ENCODE data around the gene CHID1. TPM values are rescaled to one million over a fixed set of nuclear protein-coding genes. Genes with fewer than 3 reads are reported as not detected.

Gene CHID1
- total RNA-seq, 1 donor from 2014 or later = 74.6 TPM

DNA sequence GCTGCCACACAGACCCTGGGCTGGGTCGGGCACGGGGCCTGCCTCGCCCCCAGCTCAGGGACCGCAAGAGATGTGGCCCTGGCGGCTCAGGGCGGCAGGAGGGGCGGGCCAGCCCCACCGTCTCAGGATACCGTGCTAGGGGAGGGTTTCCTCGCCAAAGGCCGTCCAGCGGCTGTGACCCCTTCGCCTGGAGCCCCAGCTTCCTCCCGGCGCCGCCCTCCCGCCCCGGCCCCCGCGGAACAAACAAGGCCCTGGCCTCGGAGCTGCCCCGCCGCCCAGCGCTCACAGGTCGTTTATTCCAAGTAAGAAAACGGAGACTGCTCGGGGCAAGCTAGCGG, 14.5 kb upstream of the CHID1 start:
- Histone ChIP-seq H3K9ac (ENCODE audit: low read length) (no peak overlapping the region), H3K4me1 (ENCODE audit: insufficient read depth, low read length) (no peaks in the 10 kb centered on the region), H3K79me2 (ENCODE audit: insufficient read depth, low read length) (peaks cover 39% of the 10 kb centered on the region), H3K27me3 (ENCODE audit: insufficient read depth, low read length) (no peaks in the 10 kb centered on the region), H3K4me2 (ENCODE audit: low read length) (peak overlapping the region; percentile 50), H3K9me3 (ENCODE audit: insufficient read depth, low read depth, low read length) (no peaks in the 10 kb centered on the region), H2AFZ (ENCODE audit: low read depth, low read length) (no peak overlapping the region), H3K36me3 (ENCODE audit: insufficient read depth, low read length) (peaks cover 3% of the 10 kb centered on the region), H4K20me1 (ENCODE audit: insufficient read depth, low read length) (peaks cover 38% of the 10 kb centered on the region), H3K4me3 (ENCODE audit: insufficient read depth, low read depth, low read length) (no peak overlapping the region), H3K27ac (ENCODE audit: low read depth, low read length) (no peak overlapping the region)
- H3K4me3 Mint-ChIP-seq (ENCODE audit: unreplicated experiment) = no peak overlapping the region
- DNase-seq (ENCODE audit: low read depth) = no peak
- no peaks in the 10 kb centered on the region for H3K9me3 Mint-ChIP-seq (ENCODE audit: unreplicated experiment)
- no peak for TF ChIP-seq EZH2 (IDR thresholded peaks at IDR 0.05; ENCODE audit: insufficient read depth, low read length)
- TF ChIP-seq, protein P1, sequence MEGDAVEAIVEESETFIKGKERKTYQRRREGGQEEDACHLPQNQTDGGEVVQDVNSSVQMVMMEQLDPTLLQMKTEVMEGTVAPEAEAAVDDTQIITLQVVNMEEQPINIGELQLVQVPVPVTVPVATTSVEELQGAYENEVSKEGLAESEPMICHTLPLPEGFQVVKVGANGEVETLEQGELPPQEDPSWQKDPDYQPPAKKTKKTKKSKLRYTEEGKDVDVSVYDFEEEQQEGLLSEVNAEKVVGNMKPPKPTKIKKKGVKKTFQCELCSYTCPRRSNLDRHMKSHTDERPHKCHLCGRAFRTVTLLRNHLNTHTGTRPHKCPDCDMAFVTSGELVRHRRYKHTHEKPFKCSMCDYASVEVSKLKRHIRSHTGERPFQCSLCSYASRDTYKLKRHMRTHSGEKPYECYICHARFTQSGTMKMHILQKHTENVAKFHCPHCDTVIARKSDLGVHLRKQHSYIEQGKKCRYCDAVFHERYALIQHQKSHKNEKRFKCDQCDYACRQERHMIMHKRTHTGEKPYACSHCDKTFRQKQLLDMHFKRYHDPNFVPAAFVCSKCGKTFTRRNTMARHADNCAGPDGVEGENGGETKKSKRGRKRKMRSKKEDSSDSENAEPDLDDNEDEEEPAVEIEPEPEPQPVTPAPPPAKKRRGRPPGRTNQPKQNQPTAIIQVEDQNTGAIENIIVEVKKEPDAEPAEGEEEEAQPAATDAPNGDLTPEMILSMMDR (IDR thresholded peaks at IDR 0.05; ENCODE audit: insufficient read depth, low read depth, low read length) = no peak
- H3K27me3 Mint-ChIP-seq (ENCODE audit: low read depth, unreplicated experiment) = no peaks in the 10 kb centered on the region
- no peak overlapping the region for H3K27ac Mint-ChIP-seq (ENCODE audit: unreplicated experiment)
- H3K36me3 Mint-ChIP-seq (ENCODE audit: low read depth, unreplicated experiment) = peaks cover 2% of the 10 kb centered on the region
- H3K4me1 Mint-ChIP-seq (ENCODE audit: low read depth, unreplicated experiment) = peaks cover 7% of the 10 kb centered on the region
- no peak for FAIRE-seq

DNA sequence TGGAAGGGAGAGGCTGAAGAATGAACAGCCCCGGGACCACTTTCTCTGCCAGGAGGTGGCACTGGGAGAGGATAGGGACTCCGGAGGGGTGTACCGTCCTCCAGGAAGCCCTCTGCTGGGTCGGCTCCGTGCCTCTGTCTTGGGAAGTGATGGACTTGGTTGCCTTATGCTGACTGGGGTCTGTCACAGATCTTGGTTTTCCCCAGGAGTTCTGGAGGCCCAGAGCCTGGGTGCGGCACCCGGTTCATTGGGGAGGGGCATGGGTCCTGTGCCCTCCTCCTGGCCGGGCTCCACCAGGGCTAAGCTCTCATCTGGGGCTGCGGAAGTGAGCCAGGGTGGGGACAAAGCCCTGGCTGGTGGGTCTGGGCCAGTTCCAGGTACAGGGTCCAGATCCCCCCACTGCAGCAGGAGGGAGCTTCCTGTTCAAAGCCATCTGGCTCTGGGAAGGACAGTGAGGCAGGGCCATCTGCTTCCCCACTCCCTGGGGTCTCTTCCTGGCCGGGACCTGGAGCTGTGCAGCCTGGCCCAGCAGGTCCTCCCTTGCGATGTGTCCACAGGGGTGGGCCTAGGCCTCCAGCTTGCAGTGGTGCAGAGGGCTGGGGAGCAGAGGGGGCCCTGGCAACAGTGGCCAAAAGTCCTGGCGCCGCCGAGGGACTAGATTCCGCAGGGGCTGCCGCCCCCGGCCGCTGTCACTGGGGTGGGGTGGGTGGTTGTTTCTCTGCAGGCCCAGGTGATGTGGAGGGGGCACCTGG, 14.0 kb upstream of the CHID1 start:
- no peak overlapping the region for H3K27ac ChIP-seq (ENCODE audit: low read depth, low read length)
- Mint-ChIP-seq H3K27ac (ENCODE audit: unreplicated experiment) (no peak overlapping the region), H3K4me1 (ENCODE audit: low read depth, unreplicated experiment) (peaks cover 7% of the 10 kb centered on the region), H3K27me3 (ENCODE audit: low read depth, unreplicated experiment) (no peaks in the 10 kb centered on the region), H3K9me3 (ENCODE audit: unreplicated experiment) (no peaks in the 10 kb centered on the region), H3K36me3 (ENCODE audit: low read depth, unreplicated experiment) (peaks cover 2% of the 10 kb centered on the region), H3K4me3 (ENCODE audit: unreplicated experiment) (no peak overlapping the region)
- no peak overlapping the region for H3K4me2 ChIP-seq (ENCODE audit: low read length)
- H3K4me3 ChIP-seq (ENCODE audit: insufficient read depth, low read depth, low read length) = no peak overlapping the region
- peaks cover 3% of the 10 kb centered on the region for H3K36me3 ChIP-seq (ENCODE audit: insufficient read depth, low read length)
- DNase-seq (ENCODE audit: low read depth) = no peak
- H3K4me1 ChIP-seq (ENCODE audit: insufficient read depth, low read length) = no peaks in the 10 kb centered on the region
- H3K79me2 ChIP-seq (ENCODE audit: insufficient read depth, low read length) = peaks cover 34% of the 10 kb centered on the region
- H3K9me3 ChIP-seq (ENCODE audit: insufficient read depth, low read depth, low read length) = no peaks in the 10 kb centered on the region
- TF ChIP-seq, protein P1 (IDR thresholded peaks at IDR 0.05; ENCODE audit: insufficient read depth, low read depth, low read length) = no peak
- no peak for TF ChIP-seq EZH2 (IDR thresholded peaks at IDR 0.05; ENCODE audit: insufficient read depth, low read length)
- H4K20me1 ChIP-seq (ENCODE audit: insufficient read depth, low read length) = peaks cover 33% of the 10 kb centered on the region
- FAIRE-seq = no peak
- no peak overlapping the region for H3K9ac ChIP-seq (ENCODE audit: low read length)
- H3K27me3 ChIP-seq (ENCODE audit: insufficient read depth, low read length) = no peaks in the 10 kb centered on the region
- H2AFZ ChIP-seq (ENCODE audit: low read depth, low read length) = no peak overlapping the region

DNA sequence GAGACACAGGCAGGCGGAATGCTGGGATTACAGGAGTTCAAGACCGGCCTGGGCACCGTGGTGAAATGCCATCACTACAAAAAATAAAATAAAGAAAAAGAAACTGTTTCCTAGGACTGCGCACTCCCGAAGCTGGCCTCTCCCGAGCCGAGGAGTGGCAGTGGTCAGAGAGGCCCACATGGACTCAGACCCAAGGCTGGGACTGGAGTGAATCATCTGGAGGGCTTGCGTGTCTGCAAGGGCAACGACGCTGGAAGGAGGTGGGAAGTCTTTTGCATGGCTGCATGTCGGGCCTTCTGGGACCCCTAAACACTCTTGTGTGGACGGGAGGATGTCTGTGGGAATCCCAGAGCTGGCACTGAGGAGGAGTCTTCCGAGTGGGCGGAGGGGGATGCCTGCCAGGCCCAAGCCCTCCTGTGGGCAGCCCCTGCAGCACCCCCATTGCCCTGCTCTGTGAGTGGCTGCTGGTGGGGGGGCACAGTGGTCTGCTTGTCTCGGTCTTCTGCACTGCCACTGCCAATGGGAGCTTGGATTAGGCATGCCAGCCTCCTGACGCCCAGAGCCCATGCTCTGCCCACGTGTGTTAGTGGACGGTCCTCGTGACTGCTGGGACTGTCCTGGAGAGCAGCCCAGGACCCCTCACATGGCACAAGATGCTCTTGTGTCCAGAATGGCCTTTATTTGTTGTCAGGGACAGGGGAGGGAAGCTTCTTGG, 13.2 kb upstream of the CHID1 start:
- Histone ChIP-seq H3K27ac (ENCODE audit: low read depth, low read length) (no peak overlapping the region), H3K9me3 (ENCODE audit: insufficient read depth, low read depth, low read length) (no peaks in the 10 kb centered on the region), H4K20me1 (ENCODE audit: insufficient read depth, low read length) (peaks cover 25% of the 10 kb centered on the region), H2AFZ (ENCODE audit: low read depth, low read length) (no peak overlapping the region), H3K36me3 (ENCODE audit: insufficient read depth, low read length) (peaks cover 3% of the 10 kb centered on the region), H3K79me2 (ENCODE audit: insufficient read depth, low read length) (peaks cover 27% of the 10 kb centered on the region), H3K27me3 (ENCODE audit: insufficient read depth, low read length) (no peaks in the 10 kb centered on the region), H3K4me1 (ENCODE audit: insufficient read depth, low read length) (no peaks in the 10 kb centered on the region), H3K9ac (ENCODE audit: low read length) (no peak overlapping the region), H3K4me3 (ENCODE audit: insufficient read depth, low read depth, low read length) (no peak overlapping the region), H3K4me2 (ENCODE audit: low read length) (no peak overlapping the region)
- Mint-ChIP-seq H3K4me1 (ENCODE audit: low read depth, unreplicated experiment) (peaks cover 7% of the 10 kb centered on the region), H3K36me3 (ENCODE audit: low read depth, unreplicated experiment) (peaks cover 2% of the 10 kb centered on the region), H3K27me3 (ENCODE audit: low read depth, unreplicated experiment) (no peaks in the 10 kb centered on the region), H3K4me3 (ENCODE audit: unreplicated experiment) (peak overlapping the region; percentile 67), H3K9me3 (ENCODE audit: unreplicated experiment) (no peaks in the 10 kb centered on the region), H3K27ac (ENCODE audit: unreplicated experiment) (peak overlapping the region; percentile 58)
- DNase-seq (ENCODE audit: low read depth) (no peak), FAIRE-seq (no peak)
- TF ChIP-seq, protein P1 (IDR thresholded peaks at IDR 0.05; ENCODE audit: insufficient read depth, low read depth, low read length) = no peak
- TF ChIP-seq EZH2 (IDR thresholded peaks at IDR 0.05; ENCODE audit: insufficient read depth, low read length) = no peak

Measured in astrocyte (in vitro differentiated cells and primary cell).